Keratinocyte (primary cell): Measurements from ENCODE around the gene TIMM10.

ENCODE experiments used
- EZH2 ChIP-seq: IDR thresholded peaks from one replicate; pipeline ENCODE4 v1.6.1; 2012; ENCODE audit warnings: inconsistent platforms, mild to moderate bottlenecking, low read length, moderate library complexity
- TF ChIP-seq, protein P1 (sequence below), 3 experiments: IDR thresholded peaks in 1 of 3; conservative IDR thresholded peaks in 1 of 3; optimal IDR thresholded peaks in 1 of 3; 2 replicates in 2 of 3; 3 replicates in 1 of 3; pipeline versions ENCODE3 to v1.5.1; 2011; ENCODE audit warnings: low read length in 3 of 3, mild to moderate bottlenecking in 3 of 3, moderate library complexity in 2 of 3, control low read depth in 1 of 3, inconsistent platforms in 1 of 3; ENCODE audit not compliant: insufficient read depth in 2 of 3; ENCODE audit errors: extremely low read depth in 1 of 3

DNA sequence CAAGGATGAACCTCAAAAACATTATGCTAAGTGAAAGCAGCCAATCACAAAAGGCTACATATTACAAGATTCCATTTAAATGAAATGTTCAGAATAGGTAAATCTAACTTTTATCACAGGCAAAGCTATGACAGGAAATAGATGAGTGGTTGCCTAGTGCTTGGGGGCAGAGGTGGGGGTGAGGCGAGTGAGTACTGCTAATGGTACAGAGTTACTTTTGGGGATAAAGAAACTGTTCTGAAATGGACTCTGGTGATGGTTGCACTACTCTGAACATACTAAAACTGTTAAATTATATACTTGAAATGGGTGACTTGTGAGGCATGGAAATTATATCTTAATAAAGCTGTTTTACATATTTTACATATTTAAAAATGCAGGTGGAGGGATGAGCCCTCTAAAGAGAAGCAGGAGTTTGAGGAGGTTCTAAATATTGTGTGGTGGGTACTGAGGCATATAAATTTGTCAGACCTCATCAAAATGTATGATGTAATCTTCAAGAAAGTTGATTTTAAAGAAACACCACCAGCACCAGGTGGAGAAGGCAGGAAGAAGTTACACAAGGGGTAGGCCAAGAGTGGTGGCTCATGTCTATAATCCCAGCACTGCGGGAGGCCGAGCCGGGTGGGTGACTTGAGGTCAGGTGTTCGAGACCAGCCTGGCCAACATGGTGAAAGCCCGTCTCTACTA lies 18.7 kb downstream of the TIMM10 start:
- TF ChIP-seq, protein P1, sequence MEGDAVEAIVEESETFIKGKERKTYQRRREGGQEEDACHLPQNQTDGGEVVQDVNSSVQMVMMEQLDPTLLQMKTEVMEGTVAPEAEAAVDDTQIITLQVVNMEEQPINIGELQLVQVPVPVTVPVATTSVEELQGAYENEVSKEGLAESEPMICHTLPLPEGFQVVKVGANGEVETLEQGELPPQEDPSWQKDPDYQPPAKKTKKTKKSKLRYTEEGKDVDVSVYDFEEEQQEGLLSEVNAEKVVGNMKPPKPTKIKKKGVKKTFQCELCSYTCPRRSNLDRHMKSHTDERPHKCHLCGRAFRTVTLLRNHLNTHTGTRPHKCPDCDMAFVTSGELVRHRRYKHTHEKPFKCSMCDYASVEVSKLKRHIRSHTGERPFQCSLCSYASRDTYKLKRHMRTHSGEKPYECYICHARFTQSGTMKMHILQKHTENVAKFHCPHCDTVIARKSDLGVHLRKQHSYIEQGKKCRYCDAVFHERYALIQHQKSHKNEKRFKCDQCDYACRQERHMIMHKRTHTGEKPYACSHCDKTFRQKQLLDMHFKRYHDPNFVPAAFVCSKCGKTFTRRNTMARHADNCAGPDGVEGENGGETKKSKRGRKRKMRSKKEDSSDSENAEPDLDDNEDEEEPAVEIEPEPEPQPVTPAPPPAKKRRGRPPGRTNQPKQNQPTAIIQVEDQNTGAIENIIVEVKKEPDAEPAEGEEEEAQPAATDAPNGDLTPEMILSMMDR (optimal IDR thresholded peaks at IDR 0.05 in 1 of 3, IDR thresholded peaks at IDR 0.05 in 1 of 3, conservative IDR thresholded peaks at IDR 0.05 in 1 of 3; ENCODE audit: extremely low read depth in 1 of 3, insufficient read depth in 2 of 3, low read length in 3 of 3) = no peak
- no peak for TF ChIP-seq EZH2
